Esophagus muscularis mucosa (tissue), 4 donors: ENCODE data around the gene KYAT1. TPM values are rescaled to one million over a fixed set of nuclear protein-coding genes. Genes with fewer than 3 reads are reported as not detected.

Experiments used
- DNase-seq: peaks from one replicate; pipeline ENCODE4 v3.0.0-alpha.2; 2017; ENCODE audit errors: extremely low spot score
- H3K27ac ChIP-seq, 4 donors: fragments of 200-600 bp; sonication (generic); replicated peaks in 1 of 4; 1 replicate in 3 of 4; 2 replicates in 1 of 4; pipeline ENCODE4 v1.5.1; 2016 to 2019; ENCODE audit warnings: mild to moderate bottlenecking in 1 of 4
- H3K27me3 ChIP-seq, 4 donors: fragments of 200-600 bp; sonication (generic); one replicate each; pipeline versions ENCODE4 v1.5.1 to v1.6.0; 2016 to 2019
- H3K36me3 ChIP-seq, 4 donors: fragments of 200-600 bp; sonication (generic); one replicate each; pipeline ENCODE4 v1.5.1; 2016 to 2019
- H3K4me1 ChIP-seq, 4 donors: fragments of 200-600 bp; sonication (generic); one replicate each; pipeline ENCODE4 v1.5.1; 2016 to 2019
- H3K4me3 ChIP-seq, 4 donors: fragments of 200-600 bp; sonication (generic); 1 replicate in 2 of 4; 2 replicates in 2 of 4; pipeline ENCODE4 v1.5.1; 2016 to 2019; ENCODE audit warnings: mild to moderate bottlenecking in 4 of 4, moderate library complexity in 1 of 4
- H3K9me3 ChIP-seq, 4 donors: fragments of 200-600 bp; sonication (generic); 1 replicate in 3 of 4; 2 replicates in 1 of 4; pipeline ENCODE4 v1.5.1; 2016 to 2019
- EP300 ChIP-seq: sonication (generic); formaldehyde crosslinking; IDR thresholded peaks from one replicate; pipeline ENCODE4 v1.6.1; 2017; ENCODE audit warnings: antibody characterized with exemption
- POLR2A ChIP-seq: fragments of 450-650 bp; IDR thresholded peaks from one replicate; pipeline ENCODE4 v1.6.1; 2017; ENCODE audit warnings: antibody characterized with exemption, moderate library complexity, mild to moderate bottlenecking, low read depth
- POLR2AphosphoS5 ChIP-seq, 2 donors: sonication (generic); formaldehyde crosslinking; IDR thresholded peaks; one replicate each; pipeline ENCODE4 v1.6.1; 2017; ENCODE audit warnings: antibody characterized with exemption in 2 of 2
- WGBS: methylation state at CpG from one replicate; pipeline ENCODE4 v1.1.5; 2018; 5-methylcytosine and 5-hydroxymethylcytosine counted together
- intact Hi-C: fragments of 100-400 bp; cut with DNase I; formaldehyde crosslinking; loops from one replicate; pipeline ENCODE4 v1.15.1; 2023
- total RNA-seq, 4 donors: library from RNA; depleted of rRNA; stranded (reverse); fragments of >200 nt; gene quantifications; one replicate each; pipeline versions ENCODE4 v1.1.0 to v1.2.1, GENCODE V29; 2016
- TF ChIP-seq, protein P1 (sequence below), 3 experiments: fragments of 200-600 bp in 2 of 3; fragments of 450-650 bp in 1 of 3; sonication (generic) in 2 of 3; IDR thresholded peaks; one replicate each; pipeline ENCODE4 v1.5.1; 2017 to 2019; ENCODE audit warnings: antibody characterized with exemption in 3 of 3, mild to moderate bottlenecking in 2 of 3, moderate library complexity in 1 of 3

KYAT1 gene
- total RNA-seq, 4 donors from 2014 or later, result 4.3 to 8.4 (median 6.2) TPM

DNA sequence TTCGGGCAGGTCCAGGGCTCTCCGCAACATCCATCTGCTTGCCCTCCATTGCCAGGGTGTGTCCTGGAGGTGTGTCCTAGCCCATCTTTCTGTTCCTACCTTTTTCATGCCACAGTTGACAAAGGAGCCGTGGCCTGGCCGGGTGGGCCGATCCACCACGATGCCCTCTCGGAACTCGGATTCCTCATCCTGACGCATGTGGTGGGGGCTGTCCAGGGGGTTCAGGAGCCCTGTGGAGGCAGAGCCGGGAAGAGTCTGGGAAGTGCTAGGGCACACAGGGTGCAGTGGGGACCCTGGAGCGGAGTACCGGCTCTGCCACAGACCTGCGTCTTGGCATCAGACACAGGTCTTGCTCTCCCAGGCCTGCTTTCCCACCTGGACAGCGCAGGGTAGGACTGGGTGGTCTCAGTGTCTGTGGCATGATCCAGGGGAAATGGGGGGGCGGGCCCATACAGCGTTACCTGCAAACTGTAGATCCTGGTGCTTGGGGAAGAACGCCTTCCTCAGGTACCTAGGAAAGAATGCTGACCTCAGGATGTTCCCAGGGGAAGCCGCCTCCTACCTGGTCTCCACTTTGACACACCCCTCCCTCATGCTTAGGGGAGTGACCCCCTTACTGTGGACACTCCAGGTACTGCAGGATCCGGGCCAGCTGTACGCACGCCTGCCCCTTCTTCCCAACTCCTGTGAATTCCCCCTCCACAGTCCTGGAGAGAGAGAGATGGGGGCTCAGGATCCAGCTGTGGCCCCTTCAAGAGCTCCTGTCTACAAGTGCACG, 55.6 kb downstream of the KYAT1 start:
- no peak for DNase-seq
- no peak overlapping the region for H3K27ac ChIP-seq
- no peaks in the 10 kb centered on the region for H3K27me3 ChIP-seq
- no peak overlapping the region for H3K4me3 ChIP-seq
- no peaks in the 10 kb centered on the region for H3K9me3 ChIP-seq
- WGBS, result 94% methylated on average over 20 of the region's 22 CpGs
- intact Hi-C loops, result no loop called here
- TF ChIP-seq POLR2AphosphoS5 (IDR thresholded peaks at IDR 0.05), result no peak
- TF ChIP-seq POLR2A, result no peak
- no peak for TF ChIP-seq EP300
- TF ChIP-seq, protein P1, sequence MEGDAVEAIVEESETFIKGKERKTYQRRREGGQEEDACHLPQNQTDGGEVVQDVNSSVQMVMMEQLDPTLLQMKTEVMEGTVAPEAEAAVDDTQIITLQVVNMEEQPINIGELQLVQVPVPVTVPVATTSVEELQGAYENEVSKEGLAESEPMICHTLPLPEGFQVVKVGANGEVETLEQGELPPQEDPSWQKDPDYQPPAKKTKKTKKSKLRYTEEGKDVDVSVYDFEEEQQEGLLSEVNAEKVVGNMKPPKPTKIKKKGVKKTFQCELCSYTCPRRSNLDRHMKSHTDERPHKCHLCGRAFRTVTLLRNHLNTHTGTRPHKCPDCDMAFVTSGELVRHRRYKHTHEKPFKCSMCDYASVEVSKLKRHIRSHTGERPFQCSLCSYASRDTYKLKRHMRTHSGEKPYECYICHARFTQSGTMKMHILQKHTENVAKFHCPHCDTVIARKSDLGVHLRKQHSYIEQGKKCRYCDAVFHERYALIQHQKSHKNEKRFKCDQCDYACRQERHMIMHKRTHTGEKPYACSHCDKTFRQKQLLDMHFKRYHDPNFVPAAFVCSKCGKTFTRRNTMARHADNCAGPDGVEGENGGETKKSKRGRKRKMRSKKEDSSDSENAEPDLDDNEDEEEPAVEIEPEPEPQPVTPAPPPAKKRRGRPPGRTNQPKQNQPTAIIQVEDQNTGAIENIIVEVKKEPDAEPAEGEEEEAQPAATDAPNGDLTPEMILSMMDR (IDR thresholded peaks at IDR 0.05), result no peak
- H3K36me3 ChIP-seq, result peaks cover 19 to 68% (median 62%) of the 10 kb centered on the region in 4 donors
- H3K4me1 ChIP-seq, result peaks cover 14 to 23% (median 21%) of the 10 kb centered on the region in 4 donors

DNA sequence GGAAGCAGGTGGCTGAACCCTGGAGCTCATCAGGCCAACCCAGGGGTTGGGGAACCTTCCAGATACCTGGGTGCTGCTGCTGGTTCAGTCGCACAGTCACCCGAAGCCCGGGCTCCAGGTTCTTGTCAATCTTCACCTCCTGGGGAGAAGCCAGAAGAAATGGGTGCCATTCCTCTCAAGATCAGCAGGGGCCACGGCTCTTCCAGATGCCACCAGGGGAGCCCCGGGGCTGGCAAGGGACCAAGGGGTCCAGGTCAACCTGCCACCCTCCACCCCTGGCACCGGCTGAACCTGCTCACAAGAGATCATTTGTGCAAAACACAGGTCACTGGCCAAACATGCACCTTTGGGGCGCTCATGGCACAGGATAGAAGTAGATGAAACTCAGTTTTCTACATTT, 56.8 kb downstream of the KYAT1 start:
- H3K27me3 ChIP-seq, result no peaks in the 10 kb centered on the region
- TF ChIP-seq EP300, result no peak
- TF ChIP-seq, protein P1 (IDR thresholded peaks at IDR 0.05), result no peak
- no peak for TF ChIP-seq POLR2AphosphoS5 (IDR thresholded peaks at IDR 0.05)
- TF ChIP-seq POLR2A, result no peak
- H3K4me1 ChIP-seq, result peaks cover 14 to 27% (median 22%) of the 10 kb centered on the region in 4 donors

GRCh38 chr9:128823903-128824406, 57.8 kb downstream of the KYAT1 start:
- Histone ChIP-seq H3K9me3 (no peaks in the 10 kb centered on the region), H3K4me3 (no peak overlapping the region), H3K36me3 (peaks cover 19 to 77% (median 68%) of the 10 kb centered on the region in 4 donors), H3K27me3 (no peaks in the 10 kb centered on the region), H3K27ac (no peak overlapping the region), H3K4me1 (peaks cover 19 to 30% (median 27%) of the 10 kb centered on the region in 4 donors)
- 87% methylated on average over 7 of the region's 12 CpGs for WGBS
- intact Hi-C loops, result no loop called here
- DNase-seq, result no peak
- TF ChIP-seq, protein P1 (IDR thresholded peaks at IDR 0.05), result no peak
- TF ChIP-seq POLR2AphosphoS5 (IDR thresholded peaks at IDR 0.05), result no peak
- no peak for TF ChIP-seq EP300
- no peak for TF ChIP-seq POLR2A

More for the DNA sequence above, 56.8 kb downstream of the KYAT1 start:
- no peak overlapping the region for H3K4me3 ChIP-seq
- H3K36me3 ChIP-seq, result peaks cover 19 to 77% (median 68%) of the 10 kb centered on the region in 4 donors
- intact Hi-C loops, result no loop called here
- DNase-seq, result no peak
- no peak overlapping the region for H3K27ac ChIP-seq
- 82% methylated on average over 7 of the region's 7 CpGs for WGBS
- H3K9me3 ChIP-seq, result no peaks in the 10 kb centered on the region

DNA sequence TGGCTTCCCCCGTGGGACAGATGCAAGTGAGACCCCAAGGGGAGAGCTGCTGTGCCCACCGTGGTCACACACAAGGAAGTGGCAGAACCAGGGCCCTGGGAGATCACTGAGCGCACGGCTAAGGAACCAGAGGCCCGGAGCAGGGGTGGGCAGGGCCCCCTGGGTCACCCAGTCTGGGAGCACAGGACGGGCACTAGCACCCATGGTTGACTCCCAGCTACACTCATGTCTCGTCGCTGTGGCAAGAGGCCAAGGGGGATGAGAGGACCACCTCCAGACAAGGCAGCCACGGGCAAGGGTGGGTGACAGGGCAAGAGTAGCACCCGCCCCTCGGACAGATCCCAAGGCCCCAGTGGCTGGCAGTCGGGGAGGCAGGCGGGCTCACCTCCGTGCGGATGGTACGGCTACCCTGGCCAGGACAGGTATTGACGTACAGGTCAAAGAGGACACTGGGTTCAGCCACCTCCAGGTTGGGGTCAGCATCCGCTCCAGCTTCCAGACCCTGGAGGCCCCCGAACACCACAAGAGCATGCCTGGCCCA, 58.3 kb downstream of the KYAT1 start:
- Histone ChIP-seq H3K9me3 (no peaks in the 10 kb centered on the region), H3K4me1 (peaks cover 14 to 26% (median 23%) of the 10 kb centered on the region in 4 donors), H3K27me3 (no peaks in the 10 kb centered on the region), H3K4me3 (no peak overlapping the region), H3K36me3 (peaks cover 19 to 77% (median 68%) of the 10 kb centered on the region in 4 donors), H3K27ac (no peak overlapping the region)
- 78% methylated on average over 7 of the region's 19 CpGs for WGBS
- intact Hi-C loops, result no loop called here
- DNase-seq, result no peak
- TF ChIP-seq, protein P1 (IDR thresholded peaks at IDR 0.05), result no peak
- TF ChIP-seq POLR2A (no peak), EP300 (no peak), POLR2AphosphoS5 (IDR thresholded peaks at IDR 0.05) (no peak)
